HG03108 (cell line): Measurements from ENCODE around the gene LHCGR.
"Not testable (repeated sequence)": the region's sequence is repeated elsewhere in the genome, so short reads cannot be mapped to it uniquely, and the experiment has no call there.

ENCODE experiments used
- ATAC-seq: cut with Tn5 transposase; IDR thresholded peaks from one replicate; pipeline ENCODE4 v1.9.1; 2021; ENCODE audit warnings: moderate library complexity; ENCODE audit not compliant: unreplicated experiment

The LHCGR gene

DNA sequence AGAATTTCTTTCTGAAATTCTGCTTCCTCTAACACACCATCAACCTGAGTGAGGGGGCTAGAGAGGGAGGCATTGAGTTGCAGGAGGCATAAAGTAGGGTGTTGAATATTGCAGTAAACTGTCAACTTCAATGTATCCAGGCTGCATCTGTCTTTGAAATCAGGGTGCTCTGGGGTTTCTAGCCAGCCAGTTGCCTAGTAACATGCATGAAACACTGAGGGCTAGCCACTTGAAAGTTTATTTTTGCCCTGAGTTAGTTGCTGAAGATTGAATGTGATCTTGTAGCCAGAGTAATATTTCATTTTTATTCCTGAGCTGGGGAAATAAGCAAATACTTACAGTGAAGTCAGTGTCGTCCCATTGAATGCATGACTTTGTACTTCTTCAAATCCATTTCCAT, 41.9 kb downstream of the LHCGR start:
- ATAC-seq, result no peak

DNA sequence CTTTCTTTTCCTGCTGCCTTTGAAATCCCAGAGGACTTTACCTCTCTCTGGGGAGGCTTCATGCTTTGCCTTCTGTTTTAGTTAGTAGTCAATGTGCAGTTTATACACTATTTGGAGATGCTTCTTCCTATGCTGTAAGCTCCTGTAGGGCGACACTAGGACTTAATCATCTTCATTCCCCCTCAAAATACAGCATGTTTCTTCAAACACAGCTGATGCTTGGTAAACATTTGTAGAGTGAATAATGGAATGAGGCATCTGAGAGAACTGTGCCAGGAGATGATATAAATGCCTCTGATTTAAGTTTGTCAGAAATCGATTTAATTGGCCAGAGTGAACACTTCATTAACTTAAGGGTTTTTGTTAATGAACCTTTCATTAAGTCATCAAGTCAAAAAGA, 43.4 kb downstream of the LHCGR start:
- no peak for ATAC-seq

DNA sequence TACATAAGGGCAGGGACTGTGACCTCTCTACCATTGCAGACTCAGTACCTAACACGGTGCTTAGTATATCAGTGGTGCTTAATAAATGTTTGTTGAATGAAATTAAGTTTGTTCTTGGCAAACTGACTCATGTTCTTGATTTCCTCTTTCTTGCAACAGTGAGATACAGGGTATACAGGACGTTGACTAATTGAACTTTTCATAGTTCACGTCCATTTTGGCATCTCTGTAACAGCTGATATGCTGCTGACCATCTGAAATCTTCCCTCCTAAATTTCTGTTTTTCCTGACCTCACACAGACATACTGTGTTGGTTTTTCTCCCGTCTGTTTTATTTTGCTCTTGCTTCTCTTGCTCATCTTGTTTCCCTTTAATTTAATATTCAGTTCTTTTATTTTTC, 44.2 kb downstream of the LHCGR start:
- ATAC-seq, result no peak

GRCh38 chr2:48709096-48710034, 46.2 kb downstream of the LHCGR start:
- no peak for ATAC-seq

DNA sequence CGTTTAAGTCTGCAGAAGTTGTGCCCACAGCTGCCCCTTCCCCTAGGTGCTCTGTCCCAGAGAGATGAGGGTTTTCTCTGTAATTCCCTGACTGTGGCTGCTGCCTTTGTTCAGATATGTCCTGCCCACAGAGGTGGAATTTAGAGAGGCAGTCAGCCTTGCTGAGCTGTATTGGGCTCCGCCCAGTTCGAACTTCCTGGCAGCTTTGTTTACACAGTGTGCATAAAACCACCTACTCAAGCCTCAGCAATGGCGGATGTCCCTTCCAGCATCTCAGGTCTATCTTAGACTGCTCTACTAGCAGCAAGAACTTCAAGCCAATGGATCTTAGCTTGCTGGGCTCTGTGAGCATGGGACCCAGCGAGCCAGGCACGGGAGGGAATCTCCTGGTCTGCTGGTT, 48.1 kb downstream of the LHCGR start:
- no peak for ATAC-seq

DNA sequence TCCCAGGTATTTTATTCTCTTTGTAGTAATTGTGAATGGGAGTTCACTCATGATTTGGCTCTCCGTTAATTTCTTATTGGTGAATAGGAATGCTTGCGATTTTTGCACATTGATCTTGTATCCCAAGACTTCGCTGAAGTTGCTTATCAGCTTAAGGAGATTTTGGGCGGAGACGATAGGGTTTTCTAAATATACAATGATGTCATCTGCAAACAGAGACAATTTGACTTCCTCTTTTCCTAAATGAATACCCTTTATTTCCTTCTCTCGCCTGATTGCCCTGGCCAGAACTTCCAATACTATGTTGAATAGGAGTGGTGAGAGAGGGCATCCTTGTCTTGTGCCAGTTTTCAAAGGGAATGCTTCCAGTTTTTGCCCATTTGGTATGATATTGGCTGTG, 51.9 kb downstream of the LHCGR start:
- not testable (repeated sequence) for ATAC-seq

DNA sequence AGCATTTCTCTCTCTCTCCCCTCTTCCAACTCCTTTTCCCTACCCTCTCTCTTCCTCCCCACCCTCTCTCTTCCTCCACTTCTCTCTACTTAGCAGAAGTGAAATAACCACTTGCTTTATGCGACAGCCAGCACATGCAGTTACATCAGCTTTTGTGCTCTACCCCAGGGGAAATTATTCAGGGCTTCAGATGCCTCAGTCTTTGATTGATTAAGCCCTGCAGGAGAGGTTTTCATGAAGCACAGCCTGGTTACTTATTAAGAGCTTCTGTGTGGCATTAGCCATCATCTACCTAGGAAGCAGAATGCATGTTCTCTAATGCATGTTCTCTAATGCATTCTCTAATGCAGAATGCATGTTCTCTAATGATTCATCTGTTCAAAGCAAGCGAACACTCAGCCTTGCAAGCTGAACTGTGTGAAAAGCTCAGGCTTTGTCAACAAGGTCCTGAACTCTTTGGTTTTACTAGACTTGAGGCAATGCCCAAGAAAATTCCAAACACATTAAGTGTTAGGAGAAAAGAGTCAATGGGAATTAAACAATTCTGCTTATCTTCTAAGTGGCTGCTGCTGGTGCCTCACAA, 56.1 kb downstream of the LHCGR start:
- no peak for ATAC-seq

- ATAC-seq, result no peak
Measured at GRCh38 chr2:48696881-48697280, 58.6 kb downstream of the LHCGR start.

- ATAC-seq, result no peak
Measured at GRCh38 chr2:48695991-48696390, 59.5 kb downstream of the LHCGR start.

GRCh38 chr2:48694149-48694548, 61.4 kb downstream of the LHCGR start:
- ATAC-seq, result no peak

DNA sequence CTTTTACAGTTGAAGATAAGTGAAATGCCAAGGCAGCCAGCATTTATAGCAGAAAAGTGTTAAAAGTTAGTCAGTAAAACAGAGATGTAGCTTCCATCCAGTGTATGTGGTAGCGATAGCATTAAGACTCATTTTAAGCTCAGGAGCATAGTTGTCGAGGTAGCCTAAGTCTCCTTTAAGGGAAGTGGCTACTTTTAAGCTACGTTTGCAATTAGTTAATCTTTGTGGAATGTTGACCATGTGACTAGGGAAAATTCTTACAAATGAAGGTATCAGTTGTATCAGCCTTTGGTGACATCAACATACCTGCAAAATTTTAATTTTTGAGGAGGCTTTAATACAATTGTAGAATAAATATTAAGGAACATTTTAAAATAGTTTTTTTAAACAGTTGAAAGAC, 61.9 kb downstream of the LHCGR start:
- ATAC-seq, result no peak

GRCh38 chr2:48693066-48693465, 62.5 kb downstream of the LHCGR start:
- ATAC-seq, result no peak

- no peak for ATAC-seq
Measured at GRCh38 chr2:48691935-48692691, 63.4 kb downstream of the LHCGR start.

DNA sequence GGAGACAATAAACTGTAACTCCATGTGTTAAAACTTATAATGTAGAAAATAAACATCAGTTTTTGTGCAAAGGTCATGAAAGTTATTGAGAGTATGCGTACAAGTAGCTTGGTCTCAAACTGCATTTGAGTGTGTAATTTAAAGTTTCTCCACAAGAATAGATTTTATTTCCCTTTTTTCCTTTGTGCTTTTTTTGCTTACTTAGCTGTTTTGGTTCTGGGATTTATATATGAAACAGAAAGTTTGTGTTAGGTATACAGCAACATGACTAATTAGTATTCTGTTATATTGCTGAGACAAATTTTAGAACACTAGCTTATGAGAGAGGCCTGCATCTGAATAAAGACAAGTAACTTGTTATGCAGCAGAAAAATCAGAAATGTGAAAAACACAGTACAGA, 70.4 kb downstream of the LHCGR start:
- no peak for ATAC-seq

DNA sequence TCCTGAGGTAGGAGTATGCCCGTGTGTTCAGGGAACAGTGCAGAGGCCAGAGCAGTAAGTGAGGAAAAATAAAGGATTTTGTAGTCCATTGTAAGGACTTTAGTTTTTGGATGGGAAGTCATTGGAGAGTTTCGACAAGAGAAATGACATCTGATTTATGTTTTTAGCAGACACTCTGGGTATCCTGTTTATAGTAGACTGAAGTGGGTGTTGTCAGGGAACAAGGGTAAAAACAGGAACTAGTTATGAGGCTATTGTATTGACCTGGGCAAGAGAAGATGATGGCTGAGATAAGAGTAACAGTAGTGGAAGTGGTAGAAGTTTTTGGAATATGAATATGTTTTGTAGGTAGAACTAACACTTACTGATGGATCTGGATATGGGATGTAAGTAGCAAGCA, 78.1 kb downstream of the LHCGR start:
- ATAC-seq, result no peak

DNA sequence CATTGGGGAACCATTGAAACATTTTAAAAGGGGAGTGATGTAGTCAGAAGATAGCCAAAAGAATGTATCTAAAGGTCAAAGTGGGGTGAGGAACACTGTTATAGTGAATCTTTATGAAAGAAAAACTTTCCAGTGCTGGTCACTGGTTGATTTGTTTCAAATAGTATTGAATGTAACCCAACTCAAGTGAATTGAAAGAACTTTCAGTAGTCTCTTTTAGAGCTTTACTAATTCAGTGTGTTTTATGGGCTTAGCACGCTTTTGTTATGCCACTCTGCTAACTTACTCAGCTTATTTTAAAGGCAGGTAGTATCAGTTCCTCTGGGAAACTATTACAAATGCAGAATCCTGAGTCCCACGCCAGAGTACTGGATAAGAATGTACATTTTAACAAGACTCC, 80.6 kb downstream of the LHCGR start:
- ATAC-seq, result no peak

DNA sequence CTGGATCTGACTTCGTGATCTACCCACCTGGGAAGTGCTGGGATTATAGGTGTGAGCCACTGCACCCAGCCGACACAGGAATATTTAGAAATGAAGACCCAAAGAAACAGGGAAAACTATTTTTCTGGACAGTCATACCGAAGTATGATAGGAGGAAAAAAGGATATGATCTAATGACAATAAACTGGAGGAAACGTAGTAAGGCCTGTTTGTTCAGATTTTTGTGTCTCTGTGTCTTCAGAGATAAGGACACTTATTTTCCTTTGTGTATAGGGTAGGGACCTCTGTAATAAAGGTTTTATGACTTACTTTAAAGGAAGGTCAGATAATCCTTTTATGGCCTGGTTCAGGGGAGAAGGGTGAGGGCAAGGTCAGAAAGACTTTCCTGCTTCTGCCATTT, 81.9 kb downstream of the LHCGR start:
- no peak for ATAC-seq

GRCh38 chr2:48668992-48669391, 86.5 kb downstream of the LHCGR start:
- peak; percentile 76 for ATAC-seq

- no peak for ATAC-seq
Measured at GRCh38 chr2:48651158-48651790, 104.2 kb downstream of the LHCGR start.

DNA sequence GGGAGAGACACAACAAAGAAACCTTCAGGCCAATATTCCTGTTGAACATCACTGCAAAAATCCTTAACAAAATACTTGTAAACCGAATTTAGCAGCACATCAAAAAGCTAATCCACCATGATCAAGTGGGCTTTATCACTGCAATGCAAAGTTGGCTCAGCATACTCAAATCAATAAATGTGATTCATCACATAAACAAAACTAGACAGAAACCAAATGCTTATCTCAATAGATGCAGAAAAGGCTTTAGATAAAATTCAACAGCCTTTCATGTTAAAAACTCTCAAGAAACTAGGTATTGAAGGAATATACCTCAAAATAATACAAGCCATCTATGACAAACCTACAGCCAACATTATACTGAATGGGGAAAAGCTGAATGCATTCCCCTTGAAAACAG, 117.3 kb downstream of the LHCGR start:
- no peak for ATAC-seq
